Glutamatergic neuron (in vitro differentiated cells): ENCODE data around the gene NDUFC2. TPM values are rescaled to one million over a fixed set of nuclear protein-coding genes. Genes with fewer than 3 reads are reported as not detected.
"Not testable (repeated sequence)": the region's sequence is repeated elsewhere in the genome, so short reads cannot be mapped to it uniquely, and the experiment has no call there.

Experiments used
- DNase-seq: peaks from one replicate; pipeline ENCODE4 v3.0.0; 2022
- H3K27ac Mint-ChIP-seq: one replicate; pipeline ENCODE4 v1.8.0; 2020; ENCODE audit warnings: mild to moderate bottlenecking, mixed read lengths, inconsistent platforms; ENCODE audit not compliant: unreplicated experiment
- H3K27me3 Mint-ChIP-seq: one replicate; pipeline ENCODE4 v1.8.0; 2020; ENCODE audit warnings: mild to moderate bottlenecking, moderate library complexity, mixed read lengths, inconsistent platforms; ENCODE audit not compliant: unreplicated experiment
- H3K36me3 Mint-ChIP-seq: one replicate; pipeline ENCODE4 v1.8.0; 2020; ENCODE audit warnings: mild to moderate bottlenecking, mixed read lengths, inconsistent platforms; ENCODE audit not compliant: unreplicated experiment
- H3K4me1 Mint-ChIP-seq: one replicate; pipeline ENCODE4 v1.8.0; 2020; ENCODE audit warnings: mild to moderate bottlenecking, low read depth, mixed read lengths, inconsistent platforms; ENCODE audit not compliant: unreplicated experiment
- H3K4me3 Mint-ChIP-seq: one replicate; pipeline ENCODE4 v1.8.0; 2020; ENCODE audit warnings: mild to moderate bottlenecking, mixed read lengths, inconsistent platforms; ENCODE audit not compliant: unreplicated experiment
- H3K9me3 Mint-ChIP-seq: one replicate; pipeline ENCODE4 v1.8.0; 2020; ENCODE audit warnings: mild to moderate bottlenecking, moderate library complexity, mixed read lengths, inconsistent platforms; ENCODE audit not compliant: unreplicated experiment
- total RNA-seq: library from RNA; stranded (reverse); fragmentation: NEBNext Ultra II Directional; extraction: Animal tissue kit (Norgen Biotek cat#: 25700); gene quantifications from one replicate; pipeline ENCODE4 v1.2.1, GENCODE V29; 2021; ENCODE audit not compliant: unreplicated experiment
- TF ChIP-seq, protein P1 (sequence below): fragments of 200-600 bp; sonication (generic); IDR thresholded peaks from one replicate; pipeline ENCODE4 v1.5.0; 2021; ENCODE audit not compliant: partially characterized antibody, unreplicated experiment

Gene NDUFC2
- total RNA-seq, 1 donor from 2014 or later, result 221 TPM

DNA sequence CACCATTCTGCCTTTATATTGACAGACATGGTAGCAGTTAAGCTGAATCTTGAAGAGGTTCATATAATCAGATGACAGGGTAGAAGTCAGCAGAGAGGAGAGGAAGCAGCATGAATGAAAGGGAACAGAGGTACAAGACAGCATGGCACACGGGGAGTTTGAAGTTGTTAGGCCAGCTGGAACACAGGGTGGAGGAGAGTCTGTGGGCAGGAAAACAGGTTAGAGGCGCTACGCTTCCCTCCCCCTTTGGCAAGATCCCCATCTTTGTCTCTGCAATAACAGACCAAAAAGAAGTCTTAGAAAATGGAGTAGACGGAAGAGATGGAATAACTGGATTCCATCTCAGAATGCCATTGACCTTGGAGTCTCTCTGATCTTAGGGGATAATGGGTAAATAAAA, 20.0 kb upstream of the NDUFC2 start:
- DNase-seq, result no peak
- peaks cover 7% of the 10 kb centered on the region for H3K4me1 Mint-ChIP-seq

DNA sequence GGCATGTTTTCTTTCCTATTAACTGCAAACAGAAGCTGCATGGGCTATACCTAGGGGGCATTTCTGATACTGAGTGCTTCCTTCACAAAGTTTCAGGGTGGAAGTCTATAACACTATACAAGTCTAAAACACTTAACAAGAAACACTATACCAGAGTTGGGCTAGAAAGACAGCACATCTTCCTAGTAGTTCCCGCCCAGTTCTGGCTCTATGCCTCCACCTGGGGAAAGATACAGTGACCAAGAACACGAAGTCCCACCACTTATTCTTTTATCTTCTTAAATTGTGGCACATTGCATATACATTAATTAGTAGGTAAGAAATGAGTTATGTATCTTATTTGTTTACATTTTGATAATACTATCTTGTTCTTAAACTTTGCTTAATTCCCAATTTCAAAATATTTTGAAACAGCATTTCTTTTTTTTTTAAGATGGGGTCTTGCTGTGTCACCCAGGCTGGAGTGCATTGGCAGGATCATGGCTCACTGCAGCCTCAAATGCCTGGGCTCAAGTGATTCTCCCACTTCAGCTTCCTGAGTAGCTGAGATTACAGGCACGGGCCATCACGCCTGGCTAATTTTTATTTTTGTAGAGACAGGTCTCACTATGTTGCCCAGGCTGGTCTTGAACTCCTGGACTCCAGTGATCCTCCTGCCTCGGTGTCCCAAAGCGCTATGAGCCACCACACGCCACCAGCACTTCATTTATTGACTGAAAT, 18.2 kb upstream of the NDUFC2 start:
- H3K27me3 Mint-ChIP-seq, result no peaks in the 10 kb centered on the region
- H3K9me3 Mint-ChIP-seq, result no peaks in the 10 kb centered on the region
- no peak for DNase-seq
- no peaks in the 10 kb centered on the region for H3K36me3 Mint-ChIP-seq
- no peak overlapping the region for H3K4me3 Mint-ChIP-seq
- no peak overlapping the region for H3K27ac Mint-ChIP-seq
- TF ChIP-seq, protein P1, sequence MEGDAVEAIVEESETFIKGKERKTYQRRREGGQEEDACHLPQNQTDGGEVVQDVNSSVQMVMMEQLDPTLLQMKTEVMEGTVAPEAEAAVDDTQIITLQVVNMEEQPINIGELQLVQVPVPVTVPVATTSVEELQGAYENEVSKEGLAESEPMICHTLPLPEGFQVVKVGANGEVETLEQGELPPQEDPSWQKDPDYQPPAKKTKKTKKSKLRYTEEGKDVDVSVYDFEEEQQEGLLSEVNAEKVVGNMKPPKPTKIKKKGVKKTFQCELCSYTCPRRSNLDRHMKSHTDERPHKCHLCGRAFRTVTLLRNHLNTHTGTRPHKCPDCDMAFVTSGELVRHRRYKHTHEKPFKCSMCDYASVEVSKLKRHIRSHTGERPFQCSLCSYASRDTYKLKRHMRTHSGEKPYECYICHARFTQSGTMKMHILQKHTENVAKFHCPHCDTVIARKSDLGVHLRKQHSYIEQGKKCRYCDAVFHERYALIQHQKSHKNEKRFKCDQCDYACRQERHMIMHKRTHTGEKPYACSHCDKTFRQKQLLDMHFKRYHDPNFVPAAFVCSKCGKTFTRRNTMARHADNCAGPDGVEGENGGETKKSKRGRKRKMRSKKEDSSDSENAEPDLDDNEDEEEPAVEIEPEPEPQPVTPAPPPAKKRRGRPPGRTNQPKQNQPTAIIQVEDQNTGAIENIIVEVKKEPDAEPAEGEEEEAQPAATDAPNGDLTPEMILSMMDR, result no peak
- H3K4me1 Mint-ChIP-seq, result peaks cover 7% of the 10 kb centered on the region

More for the DNA sequence above, 20.0 kb upstream of the NDUFC2 start:
- TF ChIP-seq, protein P1, result no peak
- no peaks in the 10 kb centered on the region for H3K27me3 Mint-ChIP-seq
- no peaks in the 10 kb centered on the region for H3K9me3 Mint-ChIP-seq
- no peaks in the 10 kb centered on the region for H3K36me3 Mint-ChIP-seq
- no peak overlapping the region for H3K4me3 Mint-ChIP-seq
- H3K27ac Mint-ChIP-seq, result no peak overlapping the region

DNA sequence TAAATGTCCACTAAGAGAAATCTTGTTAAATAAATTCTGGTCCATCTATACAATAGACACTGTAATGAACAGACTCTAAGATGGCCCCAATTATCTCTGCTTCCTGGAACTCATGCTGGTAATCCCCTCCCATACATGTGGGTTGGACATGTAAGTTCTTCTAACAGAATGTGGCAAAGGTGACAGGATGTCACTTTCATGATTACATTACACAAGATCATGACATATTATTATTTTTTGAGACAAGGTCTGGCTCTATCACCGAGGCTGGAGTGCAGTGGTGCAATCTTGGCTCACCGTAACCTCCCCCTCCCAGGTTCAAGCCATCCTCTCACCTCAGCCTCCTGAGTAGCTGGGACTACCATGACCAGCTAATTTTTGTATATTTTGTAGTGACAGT, 14.6 kb upstream of the NDUFC2 start:
- Mint-ChIP-seq H3K36me3 (no peaks in the 10 kb centered on the region), H3K9me3 (no peaks in the 10 kb centered on the region), H3K27me3 (no peaks in the 10 kb centered on the region), H3K4me1 (peaks cover 2% of the 10 kb centered on the region), H3K27ac (no peak overlapping the region), H3K4me3 (no peak overlapping the region)
- TF ChIP-seq, protein P1, result no peak
- DNase-seq, result no peak

DNA sequence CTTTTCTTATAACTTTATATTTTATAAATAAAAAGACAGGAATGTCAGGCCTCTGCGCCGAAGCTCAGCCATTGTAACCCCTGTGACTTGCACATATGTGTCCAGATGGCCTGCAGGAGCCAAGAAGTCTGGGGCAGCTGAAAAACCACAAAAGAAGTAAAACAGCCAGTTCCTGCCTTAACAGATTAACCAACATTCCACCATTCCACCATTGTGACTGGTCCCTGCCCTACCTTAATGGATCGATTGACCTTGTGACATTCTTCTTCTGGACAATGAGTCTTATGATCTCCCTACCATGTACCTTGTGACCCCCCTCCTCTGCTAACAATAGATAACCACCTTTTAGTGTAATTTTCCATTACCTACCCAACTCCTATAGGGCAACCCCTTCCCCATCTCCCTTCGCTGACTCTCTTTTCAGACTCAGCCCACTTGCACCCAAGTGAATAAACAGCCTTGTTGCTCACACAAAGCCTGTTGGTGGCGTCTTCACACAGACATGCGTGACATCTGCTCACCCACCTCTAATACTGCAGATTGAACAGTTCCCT, 6.9 kb upstream of the NDUFC2 start:
- not testable (repeated sequence) for H3K36me3 Mint-ChIP-seq, DNase-seq, H3K4me1 Mint-ChIP-seq, H3K9me3 Mint-ChIP-seq, H3K27me3 Mint-ChIP-seq
- Mint-ChIP-seq H3K27ac (peak overlapping the region; percentile 56), H3K4me3 (peak overlapping the region; percentile 66)

DNA sequence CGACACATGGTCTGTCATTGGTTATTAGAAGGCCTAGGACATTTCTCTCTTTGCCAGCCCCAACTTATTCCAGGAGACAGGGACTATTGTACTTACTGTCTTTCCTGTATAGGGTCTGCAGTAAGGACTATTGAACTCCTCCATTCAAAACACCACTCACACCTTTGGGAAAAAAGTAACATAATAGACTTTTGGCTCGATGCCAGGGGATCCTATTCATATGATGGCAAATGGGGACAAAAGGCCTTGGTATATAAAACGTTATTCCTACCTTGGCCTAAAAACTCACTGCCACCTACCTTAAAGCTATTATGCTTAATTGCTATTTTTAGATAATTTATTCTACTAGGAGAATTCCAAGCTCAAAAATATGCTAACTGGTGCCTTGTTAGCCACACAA, 6.3 kb upstream of the NDUFC2 start:
- H3K4me1 Mint-ChIP-seq, result peaks cover 5% of the 10 kb centered on the region
- no peak for DNase-seq
- no peak overlapping the region for H3K4me3 Mint-ChIP-seq
- no peaks in the 10 kb centered on the region for H3K36me3 Mint-ChIP-seq
- H3K9me3 Mint-ChIP-seq, result peaks cover 7% of the 10 kb centered on the region
- H3K27me3 Mint-ChIP-seq, result peaks cover 2% of the 10 kb centered on the region
- TF ChIP-seq, protein P1, result no peak
- H3K27ac Mint-ChIP-seq, result no peak overlapping the region

DNA sequence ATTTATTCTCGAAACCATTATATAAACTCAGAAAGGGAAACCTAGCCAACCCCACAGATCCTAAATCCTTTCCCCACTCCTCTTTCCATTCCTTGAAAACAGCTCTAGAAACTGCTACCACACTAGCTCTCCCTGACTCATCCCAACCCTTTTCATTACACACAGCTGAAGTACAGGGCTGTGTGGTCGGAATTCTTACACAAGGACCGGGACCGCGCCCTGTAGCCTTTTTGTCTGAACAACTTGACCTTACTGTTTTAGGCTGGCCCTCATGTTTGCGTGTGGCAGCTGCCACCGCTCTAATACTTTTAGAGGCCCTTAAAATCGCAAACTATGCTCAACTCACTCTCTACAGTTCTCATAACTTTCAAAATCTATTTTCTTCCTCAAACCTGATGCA, 4.8 kb upstream of the NDUFC2 start:
- not testable (repeated sequence) for H3K27me3 Mint-ChIP-seq, H3K9me3 Mint-ChIP-seq, H3K27ac Mint-ChIP-seq, H3K36me3 Mint-ChIP-seq, DNase-seq, H3K4me3 Mint-ChIP-seq, H3K4me1 Mint-ChIP-seq
